CD4-positive, alpha-beta T cell (primary cell): ENCODE measurements around the gene LRRC14B. TPM values are rescaled to one million over a fixed set of nuclear protein-coding genes. Genes with fewer than 3 reads are reported as not detected.
"Not testable (repeated sequence)": the region's sequence is repeated elsewhere in the genome, so short reads cannot be mapped to it uniquely, and the experiment has no call there.

Source experiments
- ATAC-seq: fragments of 200-7000 bp; cut with Tn5 transposase; one replicate; pipeline ENCODE4 v1.10.0; 2022; ENCODE audit warnings: mild to moderate bottlenecking; ENCODE audit not compliant: poor library complexity
- CTCF ChIA-PET: fragments of 350-600 bp; sonication (Branson Sonifier 250); formaldehyde crosslinking; loops from one replicate; lab custom pipeline; 2021; ENCODE audit warnings: antibody characterized with exemption, inconsistent platforms; lab: Charles Lee
- POLR2A ChIA-PET: fragments of 350-600 bp; sonication (Branson Sonifier 250); formaldehyde crosslinking; loops from one replicate; lab custom pipeline; 2021; ENCODE audit warnings: antibody characterized with exemption, inconsistent platforms; lab: Charles Lee
- DNase-seq, 14 experiments: peaks; one replicate each; pipeline ENCODE4 v3.0.0-alpha.2; 2013 to 2020; ENCODE audit warnings: mixed read lengths in 2 of 14
- H3K27ac ChIP-seq, 2 donors: one replicate each; pipeline versions ENCODE4 v1.5.1 to v1.7.0; 2013; ENCODE audit warnings: low read length in 2 of 2, low read depth in 1 of 2, mild to moderate bottlenecking in 1 of 2
- H3K27me3 ChIP-seq, 2 experiments: 1 replicate in 1 of 2; 2 replicates in 1 of 2; pipeline versions ENCODE4 v1.6.1 to v1.7.0; 2013; ENCODE audit warnings: low read length in 2 of 2, control low read depth in 1 of 2, mild to moderate bottlenecking in 1 of 2, moderate library complexity in 1 of 2; ENCODE audit not compliant: insufficient read depth in 2 of 2, control insufficient read depth in 1 of 2
- H3K36me3 ChIP-seq: one replicate; pipeline ENCODE4 v1.6.1; 2013; ENCODE audit warnings: low read length, control low read depth; ENCODE audit not compliant: insufficient read depth
- H3K4me1 ChIP-seq: one replicate; pipeline ENCODE4 v1.6.1; 2013; ENCODE audit warnings: low read length, control low read depth; ENCODE audit not compliant: insufficient read depth
- H3K4me3 ChIP-seq: one replicate; pipeline ENCODE4 v1.5.1; 2013; ENCODE audit warnings: mild to moderate bottlenecking, low read length, moderate library complexity
- H3K9me3 ChIP-seq, 2 experiments: 1 replicate in 1 of 2; 2 replicates in 1 of 2; pipeline versions ENCODE4 v1.6.1 to v1.7.0; 2013; ENCODE audit warnings: low read length in 2 of 2, mild to moderate bottlenecking in 2 of 2, control low read depth in 1 of 2, moderate library complexity in 1 of 2; ENCODE audit not compliant: control insufficient read depth in 1 of 2, insufficient read depth in 1 of 2
- H3K27ac Mint-ChIP-seq: one replicate; pipeline ENCODE4 v1.8.0; 2020; ENCODE audit warnings: mixed read lengths
- H3K27me3 Mint-ChIP-seq: one replicate; pipeline ENCODE4 v1.8.0; 2021; ENCODE audit warnings: mixed read lengths
- H3K36me3 Mint-ChIP-seq: one replicate; pipeline ENCODE4 v1.8.0; 2021; ENCODE audit warnings: low read depth, mixed read lengths
- H3K4me1 Mint-ChIP-seq: one replicate; pipeline ENCODE4 v1.8.0; 2021; ENCODE audit warnings: low read depth, mixed read lengths
- H3K4me3 Mint-ChIP-seq: one replicate; pipeline ENCODE4 v1.8.0; 2020; ENCODE audit warnings: mild to moderate bottlenecking, mixed read lengths
- H3K9me3 Mint-ChIP-seq: one replicate; pipeline ENCODE4 v1.8.0; 2020; ENCODE audit warnings: mixed read lengths
- CTCF ChIP-seq: fragments of 200-600 bp; IDR thresholded peaks from one replicate; pipeline ENCODE4 v1.8.0; 2022; ENCODE audit warnings: antibody characterized with exemption, mild to moderate bottlenecking
- intact Hi-C, 2 experiments: fragments of 100-400 bp; cut with DNase I in 1 of 2; cut with micrococcal nuclease in 1 of 2; formaldehyde crosslinking; loops; one replicate each; pipeline versions ENCODE4 v1.15.1 to v1.9.0; 2023 to 2025; cut with DNase I, micrococcal nuclease
- total RNA-seq, 174 experiments: library from RNA in 2 of 174; stranded (reverse) in 2 of 174; gene quantifications; one replicate each; pipeline ENCODE4 v1.2.3 and lab custom pipeline; 2021 to 2026

LRRC14B gene
- total RNA-seq, 2 experiments from 2014 or later = 0.14 TPM; not detected in 1

DNA sequence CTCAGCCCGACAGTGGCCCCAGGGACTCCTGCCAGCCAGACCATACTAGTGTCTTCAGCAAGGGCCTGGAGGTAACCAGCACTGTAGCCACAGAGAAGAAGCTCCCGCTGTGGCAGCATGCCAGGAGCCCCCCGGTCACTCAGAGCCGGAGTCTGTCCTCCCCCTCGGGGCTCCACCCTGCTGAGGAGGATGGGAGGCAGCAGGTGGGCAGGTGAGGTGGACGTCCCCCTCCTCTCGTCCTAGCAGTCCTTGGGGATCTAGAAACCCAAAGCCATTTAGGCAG is 28.0 kb upstream of the LRRC14B start:
- Histone ChIP-seq H3K4me3 (no peak overlapping the region), H3K27ac (no peak overlapping the region), H3K9me3 (peaks cover 0 to 12% of the 10 kb centered on the region in 2 experiments), H3K36me3 (no peaks in the 10 kb centered on the region), H3K4me1 (no peaks in the 10 kb centered on the region), H3K27me3 (peaks cover 4 to 12% of the 10 kb centered on the region in 2 experiments)
- Mint-ChIP-seq H3K4me1 (no peaks in the 10 kb centered on the region), H3K27me3 (peaks cover 21% of the 10 kb centered on the region), H3K4me3 (no peak overlapping the region), H3K27ac (no peak overlapping the region), H3K36me3 (no peaks in the 10 kb centered on the region), H3K9me3 (no peaks in the 10 kb centered on the region)
- ATAC-seq (no peak), DNase-seq (peak in 1 of 14 experiments; percentile 10)
- ChIA-PET POLR2A (no interaction called here), CTCF (no interaction called here)
- TF ChIP-seq CTCF = no peak
- intact Hi-C loops = no loop called here

- H3K9me3 ChIP-seq = peaks cover 0 to 12% of the 10 kb centered on the region in 2 experiments
- H3K27ac Mint-ChIP-seq = no peak overlapping the region
- H3K9me3 Mint-ChIP-seq = no peaks in the 10 kb centered on the region
- H3K27ac ChIP-seq = no peak overlapping the region
- ChIA-PET CTCF (no interaction called here), POLR2A (no interaction called here)
- no peak overlapping the region for H3K4me3 ChIP-seq
- intact Hi-C loops = no loop called here
- DNase-seq = peak in 1 of 14 experiments; percentile 12
- no peak for ATAC-seq
- no peak overlapping the region for H3K4me3 Mint-ChIP-seq
- H3K27me3 ChIP-seq = peaks cover 0 to 12% of the 10 kb centered on the region in 2 experiments
- H3K4me1 ChIP-seq = no peaks in the 10 kb centered on the region
- H3K4me1 Mint-ChIP-seq = no peaks in the 10 kb centered on the region
- no peak for TF ChIP-seq CTCF
- H3K36me3 Mint-ChIP-seq = no peaks in the 10 kb centered on the region
- no peaks in the 10 kb centered on the region for H3K36me3 ChIP-seq
- H3K27me3 Mint-ChIP-seq = peaks cover 21% of the 10 kb centered on the region
Observed at GRCh38 chr5:163841-164240, 27.5 kb upstream of the LRRC14B start.

DNA sequence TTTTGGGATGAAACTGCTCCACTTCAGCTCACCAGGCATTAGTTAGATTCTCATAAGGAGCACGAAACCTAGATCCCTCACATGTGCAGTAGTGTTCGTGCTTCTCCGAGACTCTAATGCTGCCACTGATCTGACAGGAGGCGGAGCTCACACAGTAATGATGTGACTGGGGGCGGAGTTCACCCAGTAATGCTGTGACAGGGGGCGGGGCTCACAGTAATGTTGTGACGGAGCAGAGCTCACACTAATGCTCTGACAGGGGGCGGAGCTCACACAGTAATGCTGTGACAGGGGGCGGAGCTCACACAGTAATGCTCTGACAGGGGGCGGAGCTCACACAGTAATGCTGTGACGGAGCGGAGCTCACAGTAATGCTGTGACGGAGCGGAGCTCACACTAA is 27.1 kb upstream of the LRRC14B start:
- no peaks in the 10 kb centered on the region for H3K36me3 Mint-ChIP-seq
- ChIA-PET CTCF (no interaction called here), POLR2A (no interaction called here)
- H3K9me3 ChIP-seq = peaks cover 0 to 12% of the 10 kb centered on the region in 2 experiments
- no peaks in the 10 kb centered on the region for H3K4me1 Mint-ChIP-seq
- H3K27me3 Mint-ChIP-seq = peaks cover 20% of the 10 kb centered on the region
- no peak for TF ChIP-seq CTCF
- no peaks in the 10 kb centered on the region for H3K4me1 ChIP-seq
- no peaks in the 10 kb centered on the region for H3K36me3 ChIP-seq
- no peaks in the 10 kb centered on the region for H3K9me3 Mint-ChIP-seq
- no peak overlapping the region for H3K4me3 ChIP-seq
- no peak overlapping the region for H3K27ac ChIP-seq
- DNase-seq (peak in 1 of 14 experiments; percentile 7), ATAC-seq (no peak)
- H3K27ac Mint-ChIP-seq = no peak overlapping the region
- H3K4me3 Mint-ChIP-seq = no peak overlapping the region
- intact Hi-C loops = no loop called here
- H3K27me3 ChIP-seq = peaks cover 0 to 11% of the 10 kb centered on the region in 2 experiments

- H3K27ac ChIP-seq, intact Hi-C loops, H3K27me3 ChIP-seq, H3K36me3 ChIP-seq, H3K27ac Mint-ChIP-seq, H3K4me1 Mint-ChIP-seq, POLR2A ChIA-PET, H3K4me1 ChIP-seq, H3K36me3 Mint-ChIP-seq, H3K9me3 Mint-ChIP-seq, H3K4me3 ChIP-seq, H3K4me3 Mint-ChIP-seq, ATAC-seq, CTCF ChIA-PET: not testable (repeated sequence)
- H3K9me3 ChIP-seq = peaks cover 0 to 16% of the 10 kb centered on the region in 2 experiments
- peak in 1 of 14 experiments; percentile 37 for DNase-seq
- peaks cover 14% of the 10 kb centered on the region for H3K27me3 Mint-ChIP-seq
Observed at GRCh38 chr5:164783-165182, 26.5 kb upstream of the LRRC14B start.
